Measurements from ENCODE around the gene FUBP3. TPM values are rescaled to one million over a fixed set of nuclear protein-coding genes. Genes with fewer than 3 reads are reported as not detected.

Gene FUBP3
- total RNA-seq, 4 donors from 2014 or later, result 26.5 to 147 (median 33.7) TPM

DNA sequence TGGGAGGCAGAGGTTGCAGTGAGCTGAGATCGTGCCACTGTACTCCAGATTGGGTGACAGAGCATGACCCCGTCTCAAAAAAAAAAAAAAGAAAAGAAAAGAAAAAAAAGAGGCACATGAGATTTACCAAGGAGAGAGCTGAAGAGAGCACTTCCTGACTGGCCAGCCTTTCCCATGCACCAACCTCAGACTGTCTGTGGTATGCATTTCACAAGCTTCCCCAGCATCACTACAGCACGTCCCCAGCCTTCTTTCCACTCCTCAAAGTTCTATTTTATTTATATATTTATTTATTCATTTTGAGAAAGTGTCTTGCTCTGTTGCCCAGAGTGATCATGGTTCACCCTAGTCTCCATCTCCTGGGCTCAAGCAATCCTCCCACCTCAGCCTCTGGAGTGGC is 13.6 kb upstream of the FUBP3 start:
- no peak for DNase-seq (ENCODE audit: low spot score in 2 of 2)
- Histone ChIP-seq H3K9me3 (no peaks in the 10 kb centered on the region), H3K36me3 (no peaks in the 10 kb centered on the region), H3K4me1 (no peaks in the 10 kb centered on the region), H3K27me3 (peaks cover 8% of the 10 kb centered on the region), H3K4me3 (no peak overlapping the region), H3K27ac (no peak overlapping the region)
- 69% methylated on average over 3 of the region's 3 CpGs for WGBS
- TF ChIP-seq CTCF (IDR thresholded peaks at IDR 0.05) (no peak), EP300 (IDR thresholded peaks at IDR 0.05) (no peak), POLR2A (IDR thresholded peaks at IDR 0.05) (no peak), POLR2AphosphoS5 (IDR thresholded peaks at IDR 0.05) (no peak)

- WGBS, result 83% methylated on average over 10 of the region's 10 CpGs
- Histone ChIP-seq H3K27me3 (peaks cover 8% of the 10 kb centered on the region), H3K4me3 (no peak overlapping the region), H3K4me1 (no peaks in the 10 kb centered on the region), H3K27ac (no peak overlapping the region), H3K36me3 (no peaks in the 10 kb centered on the region), H3K9me3 (no peaks in the 10 kb centered on the region)
- DNase-seq (ENCODE audit: low spot score in 2 of 2), result no peak
- TF ChIP-seq CTCF (IDR thresholded peaks at IDR 0.05) (no peak), POLR2AphosphoS5 (IDR thresholded peaks at IDR 0.05) (no peak), EP300 (IDR thresholded peaks at IDR 0.05) (no peak), POLR2A (IDR thresholded peaks at IDR 0.05) (no peak)
Measured at GRCh38 chr9:130570208-130570607, 9.2 kb upstream of the FUBP3 start.

DNA sequence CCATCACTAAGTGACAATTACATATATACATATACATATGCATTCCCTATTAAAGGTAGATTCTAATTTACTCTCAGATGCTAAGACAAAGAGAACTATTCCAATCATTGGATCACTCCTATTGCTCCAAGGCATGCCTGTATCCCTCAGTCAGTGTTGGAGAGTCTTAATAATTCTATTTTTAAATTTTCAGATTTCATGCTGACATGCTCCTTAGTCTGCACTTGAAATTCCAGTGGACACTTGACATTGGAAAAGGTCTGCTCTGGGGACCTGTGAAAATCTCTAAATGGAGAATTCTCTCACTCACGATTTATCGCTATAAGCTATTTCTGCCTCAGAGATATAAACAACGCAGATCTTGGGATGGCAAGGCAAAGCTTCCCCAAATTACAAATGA is 3.9 kb upstream of the FUBP3 start:
- Histone ChIP-seq H3K36me3 (no peaks in the 10 kb centered on the region), H3K9me3 (no peaks in the 10 kb centered on the region), H3K27me3 (no peaks in the 10 kb centered on the region), H3K4me1 (peaks cover 14% of the 10 kb centered on the region), H3K4me3 (no peak overlapping the region), H3K27ac (no peak overlapping the region)
- no peak for DNase-seq (ENCODE audit: low spot score in 2 of 2)
- 91% methylated on average over 3 of the region's 3 CpGs for WGBS
- TF ChIP-seq CTCF (IDR thresholded peaks at IDR 0.05) (no peak), POLR2A (IDR thresholded peaks at IDR 0.05) (no peak), POLR2AphosphoS5 (IDR thresholded peaks at IDR 0.05) (no peak), EP300 (IDR thresholded peaks at IDR 0.05) (no peak)

DNA sequence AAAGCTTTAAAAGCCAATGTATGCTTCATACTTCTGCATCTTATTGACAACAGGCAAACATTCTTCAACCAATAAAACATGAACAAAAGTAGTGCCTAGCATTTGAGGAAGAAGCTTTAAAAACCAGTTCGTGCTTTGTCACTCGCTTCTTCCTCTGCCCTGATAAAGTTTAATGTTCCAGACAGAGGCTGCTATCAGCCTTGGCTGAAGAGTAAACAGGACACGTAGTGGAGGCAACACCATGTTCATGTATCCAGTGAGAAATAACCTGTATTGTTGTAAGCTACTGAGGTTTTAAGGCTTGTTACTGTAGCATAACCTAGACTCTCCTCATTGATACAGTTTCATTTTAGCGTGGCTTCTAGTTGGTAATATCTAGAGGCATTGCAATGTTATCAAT is 3.2 kb upstream of the FUBP3 start:
- Histone ChIP-seq H3K27ac (no peak overlapping the region), H3K4me1 (peaks cover 21% of the 10 kb centered on the region), H3K9me3 (no peaks in the 10 kb centered on the region), H3K36me3 (no peaks in the 10 kb centered on the region), H3K27me3 (no peaks in the 10 kb centered on the region), H3K4me3 (no peak overlapping the region)
- no peak for DNase-seq (ENCODE audit: low spot score in 2 of 2)
- WGBS, result 78% methylated on average over 4 of the region's 4 CpGs
- TF ChIP-seq POLR2A (IDR thresholded peaks at IDR 0.05), result no peak
- no peak for TF ChIP-seq EP300 (IDR thresholded peaks at IDR 0.05)
- TF ChIP-seq CTCF (IDR thresholded peaks at IDR 0.05), result no peak
- no peak for TF ChIP-seq POLR2AphosphoS5 (IDR thresholded peaks at IDR 0.05)

GRCh38 chr9:130579738-130580463 is 524 bp downstream of the FUBP3 start:
- Histone ChIP-seq H3K27me3 (no peaks in the 10 kb centered on the region), H3K4me1 (peaks cover 27% of the 10 kb centered on the region), H3K27ac (peak overlapping the region; percentile 84), H3K4me3 (peak overlapping the region; percentile 65), H3K36me3 (no peaks in the 10 kb centered on the region), H3K9me3 (no peaks in the 10 kb centered on the region)
- DNase-seq (ENCODE audit: low spot score in 2 of 2), result peak in 1 of 2 donors; percentile 83
- WGBS, result 3% methylated on average over 22 of the region's 40 CpGs
- no peak for TF ChIP-seq POLR2A (IDR thresholded peaks at IDR 0.05)
- no peak for TF ChIP-seq EP300 (IDR thresholded peaks at IDR 0.05)
- no peak for TF ChIP-seq CTCF (IDR thresholded peaks at IDR 0.05)
- no peak for TF ChIP-seq POLR2AphosphoS5 (IDR thresholded peaks at IDR 0.05)

All from suprapubic skin (tissue), 4 donors.